Pancreas (tissue), 10 donors: ENCODE data around the gene NUP210. TPM values are rescaled to one million over a fixed set of nuclear protein-coding genes. Genes with fewer than 3 reads are reported as not detected.

Experiments
- ATAC-seq, 4 donors: fragments of 200-7000 bp; cut with Tn5 transposase; one replicate each; pipeline versions ENCODE4 v1.8.0 to v1.9.1; 2020; ENCODE audit warnings: mild to moderate bottlenecking in 4 of 4, moderate library complexity in 4 of 4
- DNase-seq, 6 donors: peaks; one replicate each; pipeline ENCODE4 v3.0.0-alpha.2; 2020
- FAIRE-seq: peaks from 2 replicates; lab custom pipeline; 2012; peaks lifted over from hg19 to GRCh38; lab: Jason Lieb, UNC
- H3K27ac ChIP-seq, 4 donors: fragments of 200-600 bp; sonication (generic); 1 replicate in 3 of 4; 2 replicates in 1 of 4; pipeline versions ENCODE4 v1.5.0 to v1.8.0; 2020
- H3K27me3 ChIP-seq, 4 donors: fragments of 200-600 bp; one replicate each; pipeline ENCODE4 v1.8.0; 2021
- H3K36me3 ChIP-seq, 3 donors: fragments of 200-600 bp; sonication (generic) in 1 of 3; one replicate each; pipeline versions ENCODE4 v1.5.0 to v1.8.0; 2020 to 2021
- H3K4me1 ChIP-seq, 3 donors: fragments of 200-600 bp; one replicate each; pipeline ENCODE4 v1.8.0; 2021
- H3K4me3 ChIP-seq, 4 donors: fragments of 200-600 bp; sonication (generic) in 2 of 4; one replicate each; pipeline versions ENCODE4 v1.5.0 to v1.8.0; 2020 to 2021
- H3K9me3 ChIP-seq, 4 donors: fragments of 200-600 bp; one replicate each; pipeline ENCODE4 v1.8.0; 2021
- WGBS, 2 donors: extraction: QIAGEN DNeasy Blood & Tissue Kit; methylation state at CpG; one replicate each; pipeline ENCODE4 v1.1.7; 2013; 5-methylcytosine and 5-hydroxymethylcytosine counted together
- intact Hi-C, 3 donors: fragments of 100-400 bp; cut with DNase I; formaldehyde crosslinking; loops; one replicate each; pipeline versions ENCODE4 v1.11.1 to v1.14.2; 2022
- polyA plus RNA-seq, 2 donors: library from polyadenylated mRNA; stranded (reverse); fragments of 200-250 nt; gene quantifications; one replicate each; pipeline ENCODE4 v1.2.3, GENCODE V29; 2013
- total RNA-seq, 6 donors: library from RNA; stranded (reverse); fragmentation: NEBNext Ultra II Directional in 4 of 6; extraction: Animal tissue kit (Norgen Biotek cat#: 25700) in 4 of 6; gene quantifications; one replicate each; pipeline versions ENCODE4 v1.2.1 to v1.2.4, GENCODE V29; 2021 to 2023
- TF ChIP-seq, protein P1 (sequence below), 4 donors: fragments of 200-600 bp; sonication (generic) in 3 of 4; IDR thresholded peaks; one replicate each; pipeline versions ENCODE4 v1.5.0 to v1.8.0; 2021; ENCODE audit warnings: antibody characterized with exemption in 4 of 4
- donor health status: healthy with polysubstance abuse.
- donor health status: DM: no; HTN: no; CAD: no; lungs with moderate emphysema.
- donor health status: DM: no; HTN: no; CAD: no.
- donor health status: control.
- donor health status: control.
- donor health status: Bipolar disorder and iron deficiency.
- donor health status: DM: yes; HTN: yes; CAD: no.
- donor health status: DM: no; HTN: no; CAD: no.
- donor health status: DM: no; HTN: no; CAD: no.
- donor health status: DM: yes; HTN: yes; CAD: no.

Gene NUP210
- total and polyA plus RNA-seq, 8 donors = 7.6 to 12.5 (median 9.8) TPM

DNA sequence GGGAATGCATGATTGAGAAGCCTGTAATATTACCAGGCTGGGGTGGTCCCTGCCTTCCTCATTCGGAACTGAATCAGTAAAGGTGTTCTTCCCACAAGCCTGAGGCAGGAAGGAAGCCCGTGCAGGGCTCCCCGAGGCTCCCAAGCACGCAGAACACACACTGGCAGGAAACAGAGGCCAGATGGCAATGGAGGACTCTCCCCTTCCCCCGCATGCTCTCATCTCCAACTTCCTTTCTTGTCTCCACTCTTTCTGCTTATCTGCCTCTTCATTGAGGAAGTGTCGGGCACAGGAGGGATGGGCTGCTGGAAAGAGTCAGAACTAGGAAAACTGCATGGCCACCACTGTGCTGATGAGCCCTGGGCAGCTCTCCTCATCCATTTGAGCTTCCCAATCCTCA, 123.5 kb downstream of the NUP210 start:
- no peak for ATAC-seq

DNA sequence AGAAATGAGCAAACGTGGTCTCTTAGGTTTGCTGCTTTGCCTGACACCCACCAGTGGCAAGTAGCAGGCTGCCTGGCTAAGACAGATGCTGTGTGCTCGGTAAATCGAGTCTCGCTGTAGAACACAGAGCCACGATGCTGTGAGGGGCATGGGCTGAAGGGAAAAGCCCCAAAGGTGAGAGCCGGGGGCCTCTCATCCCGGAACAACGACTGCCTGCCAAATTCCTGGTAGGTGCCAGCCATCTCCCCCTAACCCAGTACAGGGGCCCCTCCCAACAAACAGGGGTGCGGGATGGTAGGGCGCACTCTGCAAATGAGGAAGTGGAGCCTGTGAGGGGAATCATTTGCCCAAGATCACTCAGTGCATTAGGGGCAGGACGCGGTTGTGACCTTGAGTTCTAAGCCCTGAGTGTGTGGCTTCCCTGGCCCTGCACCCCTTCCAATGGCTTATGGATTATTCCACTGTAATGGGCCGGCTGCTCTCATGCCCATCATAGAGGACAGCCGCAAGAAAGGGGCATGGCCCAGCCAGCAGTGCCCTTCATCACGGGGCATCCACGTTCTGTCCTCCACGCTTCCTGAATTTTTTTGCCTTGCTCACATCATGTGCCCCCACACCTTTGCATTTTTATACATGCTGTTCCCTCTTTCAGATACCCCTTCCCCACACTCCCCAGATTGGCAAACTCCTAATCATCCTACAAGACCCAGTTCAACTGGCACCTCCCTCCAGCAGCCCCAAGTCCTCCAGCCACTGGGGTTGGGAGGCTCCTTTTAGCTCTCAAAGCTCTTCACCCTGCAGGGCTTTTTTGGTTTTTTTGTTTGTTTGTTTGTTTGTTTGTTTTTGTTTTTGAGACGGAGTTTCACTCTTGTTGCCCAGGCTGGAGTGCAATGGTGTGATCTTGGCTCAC, 125.4 kb downstream of the NUP210 start:
- Histone ChIP-seq H3K27me3 (no peaks in the 10 kb centered on the region), H3K27ac (no peak overlapping the region), H3K4me3 (no peak overlapping the region), H3K36me3 (no peaks in the 10 kb centered on the region), H3K9me3 (no peaks in the 10 kb centered on the region), H3K4me1 (no peaks in the 10 kb centered on the region)
- DNase-seq (peak in 1 of 6 donors; percentile 35), ATAC-seq (no peak), FAIRE-seq (no peak)
- intact Hi-C loops = no loop called here
- TF ChIP-seq, protein P1, sequence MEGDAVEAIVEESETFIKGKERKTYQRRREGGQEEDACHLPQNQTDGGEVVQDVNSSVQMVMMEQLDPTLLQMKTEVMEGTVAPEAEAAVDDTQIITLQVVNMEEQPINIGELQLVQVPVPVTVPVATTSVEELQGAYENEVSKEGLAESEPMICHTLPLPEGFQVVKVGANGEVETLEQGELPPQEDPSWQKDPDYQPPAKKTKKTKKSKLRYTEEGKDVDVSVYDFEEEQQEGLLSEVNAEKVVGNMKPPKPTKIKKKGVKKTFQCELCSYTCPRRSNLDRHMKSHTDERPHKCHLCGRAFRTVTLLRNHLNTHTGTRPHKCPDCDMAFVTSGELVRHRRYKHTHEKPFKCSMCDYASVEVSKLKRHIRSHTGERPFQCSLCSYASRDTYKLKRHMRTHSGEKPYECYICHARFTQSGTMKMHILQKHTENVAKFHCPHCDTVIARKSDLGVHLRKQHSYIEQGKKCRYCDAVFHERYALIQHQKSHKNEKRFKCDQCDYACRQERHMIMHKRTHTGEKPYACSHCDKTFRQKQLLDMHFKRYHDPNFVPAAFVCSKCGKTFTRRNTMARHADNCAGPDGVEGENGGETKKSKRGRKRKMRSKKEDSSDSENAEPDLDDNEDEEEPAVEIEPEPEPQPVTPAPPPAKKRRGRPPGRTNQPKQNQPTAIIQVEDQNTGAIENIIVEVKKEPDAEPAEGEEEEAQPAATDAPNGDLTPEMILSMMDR (IDR thresholded peaks at IDR 0.05) = no peak
- WGBS, 2 donors = 69 to 75% methylated on average over 18 of the region's 18 CpGs

More for the DNA sequence above, 123.5 kb downstream of the NUP210 start:
- Histone ChIP-seq H3K9me3 (no peaks in the 10 kb centered on the region), H3K4me1 (no peaks in the 10 kb centered on the region), H3K4me3 (no peak overlapping the region), H3K27me3 (no peaks in the 10 kb centered on the region), H3K27ac (no peak overlapping the region), H3K36me3 (no peaks in the 10 kb centered on the region)
- DNase-seq (peak in 1 of 6 donors; percentile 37), FAIRE-seq (no peak)
- 51 to 56% methylated on average over 6 of the region's 6 CpGs for WGBS, 2 donors
- intact Hi-C loops = no loop called here
- TF ChIP-seq, protein P1 (IDR thresholded peaks at IDR 0.05) = no peak

DNA sequence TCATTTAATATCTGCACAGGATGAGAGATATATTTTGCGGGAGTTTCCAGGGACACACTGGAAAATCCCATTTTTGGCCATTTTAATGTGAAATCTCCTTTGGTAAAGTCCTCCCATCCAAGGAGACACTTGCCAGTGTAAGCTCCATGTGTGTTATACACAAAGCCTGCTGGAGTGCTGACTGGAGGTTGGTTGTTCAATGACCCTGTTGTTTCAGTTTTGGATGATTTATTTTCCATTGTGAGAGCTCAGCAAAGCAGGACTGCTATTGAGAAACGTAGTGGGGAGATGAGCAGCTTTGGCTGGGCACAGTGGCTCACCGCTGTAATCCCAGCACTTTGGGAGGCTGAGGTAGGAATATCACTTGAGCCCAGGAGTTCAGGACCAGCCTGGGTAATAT, 127.7 kb downstream of the NUP210 start:
- no peak overlapping the region for H3K27ac ChIP-seq
- no peaks in the 10 kb centered on the region for H3K36me3 ChIP-seq
- ATAC-seq = no peak
- DNase-seq = no peak
- no peaks in the 10 kb centered on the region for H3K9me3 ChIP-seq
- WGBS, 2 donors = 77 to 84% methylated on average over 3 of the region's 3 CpGs
- H3K4me3 ChIP-seq = no peak overlapping the region
- H3K27me3 ChIP-seq = no peaks in the 10 kb centered on the region
- no peaks in the 10 kb centered on the region for H3K4me1 ChIP-seq
- TF ChIP-seq, protein P1 (IDR thresholded peaks at IDR 0.05) = no peak
- no peak for FAIRE-seq
- intact Hi-C loops = no loop called here

DNA sequence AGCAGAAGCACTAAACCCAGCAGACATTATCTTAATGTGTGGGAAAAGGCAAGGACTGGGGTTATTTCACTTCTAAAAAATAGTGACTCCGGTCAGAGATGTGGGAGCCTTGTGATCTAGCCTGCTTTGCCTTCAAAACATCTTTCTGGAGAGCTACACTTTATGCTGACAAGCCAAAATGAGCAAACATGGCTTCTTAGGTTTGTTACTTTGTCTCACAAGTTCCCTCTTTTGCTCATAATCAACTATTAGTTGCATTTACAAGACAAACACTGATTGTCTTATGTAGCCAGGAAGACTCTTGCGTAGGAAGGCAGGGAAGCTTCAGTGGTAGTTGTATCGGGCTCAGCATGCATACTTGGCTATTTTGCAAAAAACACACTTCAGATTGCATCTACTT, 129.2 kb downstream of the NUP210 start:
- 88 to 90% methylated on average over 3 of the region's 3 CpGs for WGBS, 2 donors
- no peak overlapping the region for H3K27ac ChIP-seq
- intact Hi-C loops = no loop called here
- no peaks in the 10 kb centered on the region for H3K4me1 ChIP-seq
- H3K4me3 ChIP-seq = no peak overlapping the region
- H3K36me3 ChIP-seq = no peaks in the 10 kb centered on the region
- DNase-seq (no peak), ATAC-seq (no peak), FAIRE-seq (no peak)
- no peaks in the 10 kb centered on the region for H3K9me3 ChIP-seq
- H3K27me3 ChIP-seq = no peaks in the 10 kb centered on the region
- TF ChIP-seq, protein P1 (IDR thresholded peaks at IDR 0.05) = no peak

DNA sequence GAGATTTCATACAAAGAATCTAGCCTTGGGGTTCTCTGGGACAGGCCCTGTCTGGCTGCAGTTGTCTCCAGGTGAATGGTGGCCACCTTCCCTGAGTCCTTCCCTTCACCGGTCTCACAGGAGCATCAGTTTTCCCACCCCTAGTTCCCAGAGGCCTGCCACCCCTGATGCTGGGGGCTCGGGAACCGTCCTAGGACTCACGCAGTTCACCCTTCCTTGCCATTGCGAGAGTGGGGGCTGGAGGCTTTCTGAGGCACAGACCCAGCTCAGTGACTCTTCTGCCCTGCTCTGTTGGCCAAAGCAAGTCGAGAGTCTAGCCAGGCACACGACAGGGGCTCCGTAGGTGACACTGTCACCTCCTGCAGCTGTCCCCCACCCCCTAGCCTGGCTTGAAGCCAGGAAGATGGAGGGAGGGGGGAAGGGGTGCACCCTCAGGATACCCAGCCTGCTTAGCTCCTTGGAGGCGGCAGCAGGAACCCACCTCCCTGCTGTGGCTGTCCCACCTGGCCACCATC, 130.3 kb downstream of the NUP210 start:
- DNase-seq = no peak
- Histone ChIP-seq H3K27me3 (no peaks in the 10 kb centered on the region), H3K27ac (no peak overlapping the region), H3K4me1 (no peaks in the 10 kb centered on the region), H3K9me3 (no peaks in the 10 kb centered on the region), H3K36me3 (no peaks in the 10 kb centered on the region), H3K4me3 (no peak overlapping the region)
- no peak for FAIRE-seq
- intact Hi-C loops = no loop called here
- ATAC-seq = no peak
- TF ChIP-seq, protein P1 (IDR thresholded peaks at IDR 0.05) = no peak
- 88 to 90% methylated on average over 9 of the region's 9 CpGs for WGBS, 2 donors
